ENCODE data around the gene RASGRF2.

The RASGRF2 gene

DNA sequence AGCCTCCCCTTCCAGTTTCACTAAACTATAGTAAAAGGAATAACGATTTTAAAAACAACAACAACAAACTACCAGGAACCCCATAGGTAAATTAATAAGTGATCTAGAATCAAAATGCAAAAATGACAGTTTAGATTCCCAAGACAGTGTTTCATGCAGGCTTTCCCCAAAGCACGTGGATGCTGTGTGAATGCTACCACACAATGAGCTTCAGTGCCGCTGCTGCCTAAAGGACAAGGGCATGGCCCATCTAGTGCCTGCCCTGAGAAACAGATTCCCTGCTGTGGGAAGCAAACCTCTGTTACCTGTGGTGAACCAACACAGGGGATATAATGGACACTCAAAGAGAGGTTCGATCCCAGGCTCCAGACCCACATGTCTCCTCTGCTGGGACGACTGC lies 249.2 kb downstream of the RASGRF2 start:
- no peak for DNase-seq (ENCODE audit: low spot score)

- DNase-seq (ENCODE audit: low spot score), result no peak
Observed at GRCh38 chr5:81209869-81210493, 249.8 kb downstream of the RASGRF2 start.

DNA sequence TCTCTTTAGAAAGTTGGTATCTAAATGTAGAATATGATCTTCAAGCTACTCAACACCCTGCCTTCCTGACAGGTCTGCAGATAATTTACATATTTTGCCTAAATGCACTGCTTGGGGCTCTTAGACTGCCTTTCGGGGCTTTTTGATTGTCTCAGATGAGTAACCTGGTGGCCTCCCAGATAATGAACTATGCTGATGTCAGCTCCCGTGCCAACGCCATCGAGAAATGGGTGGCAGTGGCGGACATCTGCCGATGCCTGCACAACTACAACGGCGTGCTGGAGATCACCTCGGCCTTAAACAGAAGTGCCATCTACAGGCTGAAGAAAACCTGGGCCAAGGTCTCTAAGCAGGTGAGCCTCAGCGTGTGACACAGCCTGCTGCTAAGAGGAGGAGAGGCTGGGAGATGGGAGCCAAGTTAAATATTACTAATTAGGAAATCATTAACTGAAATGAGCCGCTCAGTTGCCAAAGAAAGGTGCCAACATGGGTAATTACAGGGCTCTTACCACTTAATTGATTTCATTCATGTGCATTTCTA lies 252.1 kb downstream of the RASGRF2 start:
- no peak for DNase-seq (ENCODE audit: low spot score)

DNA sequence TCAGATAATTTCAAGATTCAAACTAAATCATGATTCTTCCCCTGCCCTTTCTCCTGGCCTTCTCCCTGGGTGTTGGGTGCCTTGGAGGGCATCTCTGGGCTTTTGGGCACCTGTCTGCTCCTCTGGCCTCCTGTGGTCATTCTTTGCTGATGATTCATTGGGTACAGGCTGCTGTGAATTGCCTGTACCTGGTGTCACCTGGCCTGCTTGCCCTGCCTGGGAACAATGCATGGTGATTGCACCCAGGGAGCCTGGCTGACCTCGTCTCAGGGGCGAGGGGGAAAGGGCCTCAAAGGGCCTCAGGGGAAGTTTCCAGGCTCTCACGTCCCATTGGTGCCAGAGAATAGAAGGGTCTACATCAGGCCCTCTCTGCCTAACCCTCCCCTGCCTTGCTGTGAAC lies 252.9 kb downstream of the RASGRF2 start:
- DNase-seq (ENCODE audit: low spot score), result no peak

- no peak for DNase-seq (ENCODE audit: low spot score)
Observed at GRCh38 chr5:81214848-81215247, 254.7 kb downstream of the RASGRF2 start.

- no peak for DNase-seq (ENCODE audit: low spot score)
Observed at GRCh38 chr5:81216152-81216551, 256.0 kb downstream of the RASGRF2 start.

- no peak for DNase-seq (ENCODE audit: low spot score)
Observed at GRCh38 chr5:81219389-81219788, 259.2 kb downstream of the RASGRF2 start.

DNA sequence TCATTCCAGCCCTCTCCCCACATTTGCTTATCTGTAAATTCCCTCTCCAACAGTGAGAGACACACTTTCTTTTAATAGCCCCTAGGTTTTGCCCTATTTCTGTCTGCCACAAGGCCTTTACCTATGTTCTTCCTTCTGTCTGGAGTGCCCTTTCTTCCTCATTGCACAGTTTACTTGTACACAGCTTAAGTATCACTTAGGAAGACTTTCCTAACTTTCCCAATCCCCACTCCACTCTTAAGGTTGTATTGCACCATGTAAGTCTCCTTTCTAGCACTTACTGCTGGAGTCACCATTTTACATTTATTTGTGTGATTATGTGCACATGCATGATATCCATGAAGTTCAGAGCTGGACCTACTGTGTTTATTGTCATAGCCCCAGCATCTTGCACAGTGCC lies 262.1 kb downstream of the RASGRF2 start:
- no peak for DNase-seq (ENCODE audit: low spot score)

DNA sequence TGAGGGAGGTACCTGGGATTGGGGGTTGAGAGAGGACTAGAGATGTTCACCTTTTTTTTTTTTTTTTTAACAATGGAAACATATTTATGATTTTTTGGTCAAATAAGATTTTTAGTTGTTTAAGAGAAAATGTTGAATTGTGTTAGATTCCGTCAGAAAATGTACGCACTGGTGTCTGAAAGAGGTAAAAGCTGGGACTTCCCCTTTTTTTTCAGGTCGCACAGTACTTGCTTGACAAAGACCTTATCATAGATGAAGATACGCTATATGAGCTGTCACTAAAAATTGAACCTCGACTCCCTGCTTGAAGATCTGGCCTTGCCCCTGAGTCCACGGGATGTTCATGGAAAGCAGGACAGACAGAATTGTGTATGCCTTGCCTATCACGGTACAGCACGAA lies 265.3 kb downstream of the RASGRF2 start:
- no peak for DNase-seq (ENCODE audit: low spot score)

DNA sequence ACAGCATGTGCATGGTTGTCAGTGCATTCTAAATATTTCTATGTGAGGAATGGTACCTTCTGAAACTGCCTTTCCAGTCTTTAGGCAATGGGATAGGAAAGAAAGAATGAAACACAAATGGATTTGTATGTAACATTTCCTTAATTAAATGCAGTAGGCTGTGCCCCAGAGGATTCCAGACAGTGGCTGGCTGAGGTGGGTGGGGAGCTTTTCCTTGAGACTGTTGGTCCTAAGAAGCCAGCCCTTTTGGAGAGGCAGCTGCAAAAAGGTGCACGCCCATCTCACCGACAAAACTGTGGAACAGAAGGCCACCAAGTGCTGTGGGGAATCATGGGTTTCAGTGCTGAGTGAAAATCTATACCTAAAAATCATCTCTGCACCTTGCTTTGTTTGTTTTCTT lies 266.1 kb downstream of the RASGRF2 start:
- DNase-seq (ENCODE audit: low spot score), result no peak

DNA sequence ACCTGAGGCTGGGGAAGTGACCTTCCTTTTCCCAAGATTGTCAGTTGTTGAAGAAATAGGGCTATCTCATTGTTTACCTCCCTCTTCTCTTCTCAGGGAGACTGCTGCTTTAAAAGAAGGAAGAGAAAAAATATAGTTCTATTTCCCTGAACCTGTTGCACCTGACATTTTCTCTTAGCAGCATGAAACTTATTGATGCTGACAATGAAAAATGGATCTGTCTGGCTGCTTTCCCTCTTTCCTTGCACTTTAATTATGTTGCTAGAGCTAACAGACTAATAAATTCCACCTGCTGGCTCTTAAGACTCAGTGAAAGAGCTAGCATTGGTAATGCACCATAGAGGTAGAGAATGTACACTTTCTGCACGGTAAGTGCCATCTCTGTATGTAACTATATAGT lies 266.8 kb downstream of the RASGRF2 start:
- no peak for DNase-seq (ENCODE audit: low spot score)

GRCh38 chr5:81228084-81228483 lies 267.9 kb downstream of the RASGRF2 start:
- no peak for DNase-seq (ENCODE audit: low spot score)

GRCh38 chr5:81230416-81230815 lies 270.3 kb downstream of the RASGRF2 start:
- no peak for DNase-seq (ENCODE audit: low spot score)

GRCh38 chr5:81232464-81233079 lies 272.4 kb downstream of the RASGRF2 start:
- DNase-seq (ENCODE audit: low spot score), result no peak

DNA sequence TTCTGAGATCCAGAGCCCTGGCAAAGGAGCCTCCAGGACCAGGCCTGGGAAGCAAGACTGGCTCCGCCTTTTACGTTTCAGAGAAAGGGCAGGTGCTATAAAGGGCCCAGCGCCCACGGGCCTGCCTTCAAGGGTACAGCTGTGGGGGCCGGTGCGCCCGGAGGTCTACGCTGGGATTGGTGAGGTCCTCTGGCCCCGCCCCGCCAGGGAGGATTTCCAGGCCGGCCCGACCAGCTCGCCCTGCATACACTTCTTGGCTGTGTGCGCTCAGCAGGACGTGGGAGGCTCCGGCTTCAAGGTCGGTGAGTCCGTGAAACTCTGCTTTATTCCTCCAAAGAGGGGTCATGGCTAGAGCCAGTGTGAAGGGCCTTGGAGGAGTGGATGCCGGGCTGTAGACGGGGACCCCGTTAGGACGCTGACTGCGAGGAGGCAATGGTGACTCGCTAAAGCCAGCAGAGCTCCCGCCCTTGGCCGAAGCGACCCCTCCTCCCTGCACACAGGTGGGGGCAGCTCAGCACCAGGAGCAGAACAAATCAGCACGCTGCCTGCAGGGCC lies 273.0 kb downstream of the RASGRF2 start, which contains the start of gene CKMT2:
TSS of gene CKMT2 (plus strand) at position 243 of the 555 bp plus-strand sequence. CDS start 17,811 bp downstream, outside the sequence.
- DNase-seq (ENCODE audit: low spot score), result no peak

GRCh38 chr5:81234299-81234698 lies 274.1 kb downstream of the RASGRF2 start:
- no peak for DNase-seq (ENCODE audit: low spot score)

DNA sequence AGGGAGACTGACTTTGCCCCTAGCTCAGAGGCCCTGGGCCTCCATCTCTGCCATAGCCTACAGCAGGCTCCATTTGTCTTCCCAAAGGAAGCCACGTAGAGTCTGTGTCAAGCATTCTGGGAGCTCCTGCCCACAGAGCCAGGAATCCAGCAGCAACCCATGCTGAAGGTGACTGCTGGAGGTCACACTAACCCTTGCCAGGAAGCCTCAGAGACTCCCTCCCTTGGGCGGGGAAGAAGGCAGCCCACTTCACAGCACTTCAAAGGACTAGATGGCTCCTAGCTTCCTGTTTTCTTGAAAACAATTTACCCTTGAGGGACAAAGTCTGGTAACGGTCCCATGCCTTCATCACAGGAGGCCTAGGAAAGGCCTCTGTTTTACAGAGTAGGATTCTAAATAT lies 274.6 kb downstream of the RASGRF2 start:
- DNase-seq (ENCODE audit: low spot score), result no peak

GRCh38 chr5:81235287-81236072 lies 275.3 kb downstream of the RASGRF2 start:
- no peak for DNase-seq (ENCODE audit: low spot score)

DNA sequence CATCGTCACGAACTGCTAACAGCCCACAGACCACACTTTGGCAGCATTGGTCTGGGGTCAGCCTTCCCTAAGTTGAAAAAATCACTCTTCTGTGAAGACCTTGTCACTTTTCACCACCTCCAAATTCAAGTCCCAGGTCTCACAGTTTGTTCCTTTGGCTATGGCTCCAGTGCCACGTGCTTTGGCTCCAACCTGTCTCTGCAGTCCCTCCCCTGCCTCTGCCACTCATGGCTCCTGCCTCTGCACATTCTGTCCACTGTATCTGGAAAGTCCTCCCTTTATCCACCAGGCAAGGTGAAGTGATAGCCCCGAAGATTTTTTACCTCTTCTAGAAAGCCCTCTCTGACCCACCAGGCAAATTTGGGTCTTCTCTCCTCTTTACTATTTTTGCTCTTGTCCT lies 278.3 kb downstream of the RASGRF2 start:
- no peak for DNase-seq (ENCODE audit: low spot score)

DNA sequence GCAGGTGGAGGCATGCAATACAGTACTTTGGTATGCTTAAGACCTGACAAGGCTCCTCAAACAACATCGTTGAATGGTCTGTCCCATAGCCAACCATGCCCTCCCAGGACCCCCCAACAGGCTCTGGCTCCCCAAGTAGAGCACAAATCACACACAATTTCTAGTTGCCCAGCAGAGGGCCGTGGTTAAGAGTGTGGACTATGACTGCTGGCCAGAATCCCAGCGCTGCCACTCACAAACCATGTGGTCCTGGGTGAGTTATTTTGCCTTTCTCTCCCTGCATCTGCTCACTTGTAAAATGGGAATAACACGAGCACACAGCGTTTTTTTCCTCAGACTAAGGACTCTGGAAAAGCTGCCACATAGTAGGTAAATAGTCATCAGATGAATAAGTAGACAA lies 279.4 kb downstream of the RASGRF2 start:
- no peak for DNase-seq (ENCODE audit: low spot score)

GRCh38 chr5:81241001-81241400 lies 280.8 kb downstream of the RASGRF2 start:
- DNase-seq (ENCODE audit: low spot score), result no peak

- DNase-seq (ENCODE audit: low spot score), result no peak
Observed at GRCh38 chr5:81241961-81242648, 281.9 kb downstream of the RASGRF2 start.
